KBM-7 (cell line): Measurements from ENCODE around the gene CFHR2.
"Not testable (repeated sequence)": the region's sequence is repeated elsewhere in the genome, so short reads cannot be mapped to it uniquely, and the experiment has no call there.

Experiments used
- DNase-seq: peaks from one replicate; pipeline ENCODE4 v3.0.0-alpha.2; 2015
- in situ Hi-C: fragments of 300-500 bp; cut with MboI; formaldehyde crosslinking; loops from 2 replicates; pipeline ENCODE4 v1.14.3; 2020; ENCODE audit warnings: low sequenced_read_pairs, low pct_unique_long_range_greater_than_20kb, mixed read lengths

Gene CFHR2

DNA sequence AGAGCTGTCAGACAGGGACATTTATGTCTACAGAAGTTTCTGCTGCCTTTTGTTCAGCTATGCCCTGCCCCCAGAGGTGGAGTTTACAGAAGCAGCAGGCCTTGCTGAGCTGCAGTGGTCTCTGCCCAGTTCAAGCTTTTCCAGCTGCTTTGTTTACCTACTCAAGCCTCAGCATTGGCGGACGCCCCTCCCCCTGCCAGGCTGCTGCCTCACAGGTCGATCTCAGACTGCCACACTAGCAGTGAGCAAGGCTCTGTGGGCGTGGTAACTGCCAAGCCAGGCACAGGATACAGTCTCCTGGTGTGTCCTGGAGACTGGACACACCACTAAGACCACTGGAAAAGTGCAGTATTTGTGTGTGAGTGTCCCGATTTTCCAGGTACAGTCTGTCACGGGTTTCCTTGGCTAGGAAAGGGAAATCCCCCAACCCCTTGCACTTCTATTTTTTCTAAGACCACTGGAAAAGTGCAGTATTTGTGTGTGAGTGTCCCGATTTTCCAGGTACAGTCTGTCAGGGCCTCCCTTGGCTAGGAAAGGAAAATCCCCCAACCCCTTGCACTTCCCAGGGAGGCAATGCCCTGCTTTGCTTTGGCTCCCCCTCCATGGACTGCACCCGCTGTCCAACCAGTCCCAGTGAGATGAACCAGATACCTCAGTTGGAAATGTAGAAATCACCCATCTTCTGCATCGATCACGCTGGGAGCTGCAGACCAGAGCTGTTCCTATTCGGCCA, 48.5 kb downstream of the CFHR2 start:
- in situ Hi-C loops, DNase-seq: not testable (repeated sequence)

- in situ Hi-C loops = no loop called here
- DNase-seq = no peak
Measured at GRCh38 chr1:196993916-196994315, 50.4 kb downstream of the CFHR2 start.

DNA sequence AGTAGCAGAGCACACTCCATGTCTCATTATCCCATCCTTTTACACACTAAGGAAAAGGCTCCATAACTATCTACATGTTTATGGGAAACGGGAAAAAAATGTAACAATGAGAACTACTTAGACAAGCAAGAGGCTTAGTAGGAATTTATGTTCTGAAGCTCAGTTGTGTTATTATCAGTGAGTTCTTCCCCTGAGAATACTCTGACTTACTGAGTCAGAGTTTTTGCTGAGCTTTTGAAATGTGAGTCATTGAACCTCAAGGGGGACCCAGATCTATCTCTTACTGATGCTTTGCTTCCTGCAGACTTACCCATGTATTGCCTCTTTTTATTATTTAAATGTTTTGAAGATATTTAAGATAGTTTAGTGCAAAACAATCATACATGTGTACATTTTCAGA, 53.9 kb downstream of the CFHR2 start:
- no peak for DNase-seq
- in situ Hi-C loops = no loop called here

DNA sequence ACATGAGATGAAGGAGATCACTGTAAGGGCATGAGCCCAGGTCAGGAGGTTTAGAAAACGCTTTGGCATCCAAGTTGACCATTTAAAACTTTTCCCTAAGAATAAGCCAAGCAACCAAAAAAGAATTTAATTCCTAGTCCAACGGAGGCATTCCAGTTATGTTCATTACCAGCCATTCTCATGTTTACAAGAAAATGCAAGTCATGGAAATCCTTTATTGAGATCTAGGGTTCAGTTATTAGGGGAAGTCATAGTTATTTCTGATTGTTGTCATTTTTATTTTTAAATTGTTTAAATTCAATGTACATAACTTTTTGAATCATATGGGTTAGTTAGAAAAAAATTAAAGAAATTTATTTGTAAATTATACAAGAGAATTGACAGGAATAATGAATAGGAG, 58.3 kb downstream of the CFHR2 start:
- no peak for DNase-seq
- in situ Hi-C loops = no loop called here

DNA sequence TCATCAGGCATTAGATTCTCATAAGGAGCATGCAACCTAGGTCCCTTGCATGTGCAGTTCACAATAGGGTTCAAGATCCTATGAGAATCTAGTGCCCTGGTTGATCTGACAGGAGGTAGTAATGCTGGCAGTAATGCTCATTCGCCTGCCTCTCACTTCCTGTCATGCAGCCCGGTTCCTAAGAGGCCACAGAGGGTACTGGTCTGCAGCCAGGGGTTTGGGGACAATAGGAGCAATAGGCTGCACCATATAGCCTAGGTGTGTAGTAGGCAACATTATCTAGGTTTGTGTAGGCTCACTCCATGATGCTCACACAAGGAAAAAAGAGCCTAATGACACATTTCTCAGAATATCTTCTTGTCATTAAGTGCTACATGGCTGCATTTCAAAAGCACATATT, 59.6 kb downstream of the CFHR2 start:
- in situ Hi-C loops = no loop called here
- DNase-seq = no peak

GRCh38 chr1:197008861-197009260, 65.3 kb downstream of the CFHR2 start:
- in situ Hi-C loops = no loop called here
- DNase-seq = no peak
